Measurements from ENCODE around the gene CLMP.

DNA sequence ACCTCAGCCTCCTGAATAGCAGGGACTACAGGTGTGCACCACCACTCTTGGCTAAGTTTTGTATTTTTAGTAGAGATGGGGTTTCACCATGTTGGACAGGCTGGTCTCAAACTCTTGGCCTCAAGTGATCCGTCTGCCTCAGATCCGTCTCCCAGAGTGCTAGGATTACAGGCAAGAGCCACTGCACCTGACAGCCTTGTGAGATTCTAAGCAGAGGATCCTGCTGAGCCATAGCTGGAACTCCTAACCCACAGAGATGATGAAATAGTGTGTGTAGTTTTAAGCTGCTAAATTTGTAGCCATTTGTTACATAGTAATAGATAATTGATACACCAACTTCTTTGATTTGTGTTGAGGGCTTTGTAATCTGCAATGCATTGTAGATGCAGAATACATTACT is 51.1 kb downstream of the CLMP start:
- TF ChIP-seq SIN3A (IDR thresholded peaks at IDR 0.05; ENCODE audit: borderline replicate concordance, insufficient read depth, low read length) = no peak
- TF ChIP-seq, protein P1, sequence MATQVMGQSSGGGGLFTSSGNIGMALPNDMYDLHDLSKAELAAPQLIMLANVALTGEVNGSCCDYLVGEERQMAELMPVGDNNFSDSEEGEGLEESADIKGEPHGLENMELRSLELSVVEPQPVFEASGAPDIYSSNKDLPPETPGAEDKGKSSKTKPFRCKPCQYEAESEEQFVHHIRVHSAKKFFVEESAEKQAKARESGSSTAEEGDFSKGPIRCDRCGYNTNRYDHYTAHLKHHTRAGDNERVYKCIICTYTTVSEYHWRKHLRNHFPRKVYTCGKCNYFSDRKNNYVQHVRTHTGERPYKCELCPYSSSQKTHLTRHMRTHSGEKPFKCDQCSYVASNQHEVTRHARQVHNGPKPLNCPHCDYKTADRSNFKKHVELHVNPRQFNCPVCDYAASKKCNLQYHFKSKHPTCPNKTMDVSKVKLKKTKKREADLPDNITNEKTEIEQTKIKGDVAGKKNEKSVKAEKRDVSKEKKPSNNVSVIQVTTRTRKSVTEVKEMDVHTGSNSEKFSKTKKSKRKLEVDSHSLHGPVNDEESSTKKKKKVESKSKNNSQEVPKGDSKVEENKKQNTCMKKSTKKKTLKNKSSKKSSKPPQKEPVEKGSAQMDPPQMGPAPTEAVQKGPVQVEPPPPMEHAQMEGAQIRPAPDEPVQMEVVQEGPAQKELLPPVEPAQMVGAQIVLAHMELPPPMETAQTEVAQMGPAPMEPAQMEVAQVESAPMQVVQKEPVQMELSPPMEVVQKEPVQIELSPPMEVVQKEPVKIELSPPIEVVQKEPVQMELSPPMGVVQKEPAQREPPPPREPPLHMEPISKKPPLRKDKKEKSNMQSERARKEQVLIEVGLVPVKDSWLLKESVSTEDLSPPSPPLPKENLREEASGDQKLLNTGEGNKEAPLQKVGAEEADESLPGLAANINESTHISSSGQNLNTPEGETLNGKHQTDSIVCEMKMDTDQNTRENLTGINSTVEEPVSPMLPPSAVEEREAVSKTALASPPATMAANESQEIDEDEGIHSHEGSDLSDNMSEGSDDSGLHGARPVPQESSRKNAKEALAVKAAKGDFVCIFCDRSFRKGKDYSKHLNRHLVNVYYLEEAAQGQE (IDR thresholded peaks at IDR 0.05; ENCODE audit: insufficient read depth in 1 of 2, low read depth in 2 of 2, low read length in 2 of 2) = no peak
- no peak for TF ChIP-seq POLR2AphosphoS5 (IDR thresholded peaks at IDR 0.05; ENCODE audit: low read depth, low read length)
- no peak for TF ChIP-seq TAF1 (IDR thresholded peaks at IDR 0.05; ENCODE audit: borderline replicate concordance, insufficient read depth, low read length)
- TF ChIP-seq FOXP2 (optimal IDR thresholded peaks at IDR 0.05; ENCODE audit: borderline replicate concordance, extremely low read depth, extremely low read length, insufficient read depth) = no peak

Data from PFSK-1 (cell line).